ENCODE data around the gene CLEC4F.
"Not testable (repeated sequence)": the region's sequence is repeated elsewhere in the genome, so short reads cannot be mapped to it uniquely, and the experiment has no call there.

Gene CLEC4F

GRCh38 chr2:70826696-70827350 lies 6.4 kb upstream of the CLEC4F start:
- no peak for DNase-seq (ENCODE audit: low read depth)

GRCh38 chr2:70823249-70823648 lies 2.9 kb upstream of the CLEC4F start:
- DNase-seq (ENCODE audit: low read depth), result no peak

GRCh38 chr2:70822843-70823242 lies 2.4 kb upstream of the CLEC4F start:
- DNase-seq (ENCODE audit: low read depth), result no peak

GRCh38 chr2:70817284-70817954 lies 3.0 kb downstream of the CLEC4F start:
- DNase-seq (ENCODE audit: low read depth), result no peak

- DNase-seq (ENCODE audit: low read depth), result no peak
Measured at GRCh38 chr2:70816726-70817125, 3.7 kb downstream of the CLEC4F start.

- DNase-seq (ENCODE audit: low read depth), result no peak
Measured at GRCh38 chr2:70808983-70809958, 11.1 kb downstream of the CLEC4F start.

- DNase-seq (ENCODE audit: low read depth), result no peak
Measured at GRCh38 chr2:70807828-70808118, 12.6 kb downstream of the CLEC4F start.

- no peak for DNase-seq (ENCODE audit: low read depth)
Measured at GRCh38 chr2:70807102-70807827, 13.1 kb downstream of the CLEC4F start.

GRCh38 chr2:70806620-70807019 lies 13.8 kb downstream of the CLEC4F start:
- DNase-seq (ENCODE audit: low read depth), result no peak

GRCh38 chr2:70806013-70806412 lies 14.4 kb downstream of the CLEC4F start:
- DNase-seq (ENCODE audit: low read depth), result no peak

- DNase-seq (ENCODE audit: low read depth), result no peak
Measured at GRCh38 chr2:70801607-70802263, 18.7 kb downstream of the CLEC4F start.

- DNase-seq (ENCODE audit: low read depth), result no peak
Measured at GRCh38 chr2:70799706-70800105, 20.7 kb downstream of the CLEC4F start.

- DNase-seq (ENCODE audit: low read depth), result not testable (repeated sequence)
Measured at GRCh38 chr2:70797996-70798395, 22.4 kb downstream of the CLEC4F start.

- no peak for DNase-seq (ENCODE audit: low read depth)
Measured at GRCh38 chr2:70797506-70797905, 22.9 kb downstream of the CLEC4F start.

- DNase-seq (ENCODE audit: low read depth), result no peak
Measured at GRCh38 chr2:70796262-70796661, 24.1 kb downstream of the CLEC4F start.

GRCh38 chr2:70795164-70795995 lies 25.0 kb downstream of the CLEC4F start:
- no peak for DNase-seq (ENCODE audit: low read depth)

- no peak for DNase-seq (ENCODE audit: low read depth)
Measured at GRCh38 chr2:70793450-70793849, 26.9 kb downstream of the CLEC4F start.

GRCh38 chr2:70790136-70790828 lies 30.1 kb downstream of the CLEC4F start, which contains the start of gene FIGLA:
Gene FIGLA, minus strand, starts transcription at chr2:70790643. Its CDS starts 5 bp downstream, at chr2:70790638.
- no peak for DNase-seq (ENCODE audit: low read depth)

- peak; percentile 71 for DNase-seq (ENCODE audit: low read depth)
Measured at GRCh38 chr2:70789304-70790135, 30.9 kb downstream of the CLEC4F start.
